Calu3 (cell line): ENCODE data around the gene EXOC6B. TPM values are rescaled to one million over a fixed set of nuclear protein-coding genes. Genes with fewer than 3 reads are reported as not detected.

Experiments used
- BruUV-seq: library from RNA; stranded (reverse); fragments of 400-500 nt; replicated peaks from 2 replicates; lab custom pipeline; 2021; lab: Mats Ljungman, UMichigan
- CTCF ChIA-PET: fragments of 300-600 bp; sonication (Branson Sonifier 250); formaldehyde crosslinking; loops from one replicate; lab custom pipeline; 2022; ENCODE audit warnings: antibody characterized with exemption; lab: Charles Lee
- DNase-seq: peaks from one replicate; pipeline ENCODE4 v3.0.0; 2022
- H3K27ac Mint-ChIP-seq: one replicate; pipeline ENCODE4 v1.8.0; 2022; ENCODE audit warnings: mixed read lengths; ENCODE audit not compliant: unreplicated experiment
- H3K27me3 Mint-ChIP-seq: one replicate; pipeline ENCODE4 v1.8.0; 2022; ENCODE audit warnings: mixed read lengths; ENCODE audit not compliant: unreplicated experiment
- H3K36me3 Mint-ChIP-seq: one replicate; pipeline ENCODE4 v1.8.0; 2022; ENCODE audit warnings: mild to moderate bottlenecking, moderate library complexity, mixed read lengths; ENCODE audit not compliant: insufficient read depth, unreplicated experiment
- H3K4me1 Mint-ChIP-seq: one replicate; pipeline ENCODE4 v1.8.0; 2022; ENCODE audit warnings: mild to moderate bottlenecking, low read depth, mixed read lengths; ENCODE audit not compliant: unreplicated experiment
- H3K4me3 Mint-ChIP-seq: one replicate; pipeline ENCODE4 v1.8.0; 2022; ENCODE audit warnings: mild to moderate bottlenecking, low read depth, moderate library complexity, mixed read lengths; ENCODE audit not compliant: unreplicated experiment
- H3K9me3 Mint-ChIP-seq: one replicate; pipeline ENCODE4 v1.8.0; 2022; ENCODE audit warnings: low read depth, mixed read lengths; ENCODE audit not compliant: unreplicated experiment
- CTCF ChIP-seq: fragments of 200-600 bp; IDR thresholded peaks from one replicate; pipeline ENCODE4 v1.8.0; 2022; ENCODE audit warnings: antibody characterized with exemption; ENCODE audit not compliant: unreplicated experiment
- intact Hi-C: fragments of 100-400 bp; cut with micrococcal nuclease; formaldehyde crosslinking; loops from one replicate; pipeline ENCODE4 v1.10.0; 2022; ENCODE audit not compliant: unreplicated experiment
- total RNA-seq: library from RNA; stranded (reverse); gene quantifications from 2 replicates; pipeline ENCODE4 v1.2.3, GENCODE V29; 2022

The EXOC6B gene
- total RNA-seq, 1 experiment from 2014 or later: 26.6 TPM

GRCh38 chr2:72130659-72131360, 695.0 kb downstream of the EXOC6B start:
- H3K36me3 Mint-ChIP-seq: no peaks in the 10 kb centered on the region
- no TSS peak for BruUV-seq
- no peak overlapping the region for H3K27ac Mint-ChIP-seq
- H3K9me3 Mint-ChIP-seq: no peaks in the 10 kb centered on the region
- no peaks in the 10 kb centered on the region for H3K4me1 Mint-ChIP-seq
- H3K4me3 Mint-ChIP-seq: no peak overlapping the region
- intact Hi-C loops: no loop called here
- CTCF ChIA-PET: no interaction called here
- TF ChIP-seq CTCF: no peak
- H3K27me3 Mint-ChIP-seq: peaks cover 33% of the 10 kb centered on the region
- no peak for DNase-seq

- no peaks in the 10 kb centered on the region for H3K36me3 Mint-ChIP-seq
- H3K9me3 Mint-ChIP-seq: no peaks in the 10 kb centered on the region
- DNase-seq: no peak
- no peak overlapping the region for H3K4me3 Mint-ChIP-seq
- intact Hi-C loops: no loop called here
- TF ChIP-seq CTCF: no peak
- no TSS peak for BruUV-seq
- H3K27ac Mint-ChIP-seq: no peak overlapping the region
- CTCF ChIA-PET: interaction anchor here (0.7 to 0.9 kb wide), 2 partner anchors 206 to 569 kb away, joined by 3 read pairs; no protein-coding TSS in a partner anchor
- H3K4me1 Mint-ChIP-seq: no peaks in the 10 kb centered on the region
- H3K27me3 Mint-ChIP-seq: peaks cover 34% of the 10 kb centered on the region
Observed at GRCh38 chr2:72129681-72130340, 696.0 kb downstream of the EXOC6B start.

GRCh38 chr2:72128843-72129227, 697.0 kb downstream of the EXOC6B start:
- CTCF ChIA-PET: interaction anchor here (0.9 kb wide), 1 partner anchor 205 kb away, joined by 3 read pairs; no protein-coding TSS in a partner anchor
- H3K4me1 Mint-ChIP-seq: no peaks in the 10 kb centered on the region
- no peak for DNase-seq
- no peaks in the 10 kb centered on the region for H3K9me3 Mint-ChIP-seq
- no peak overlapping the region for H3K4me3 Mint-ChIP-seq
- no TSS peak for BruUV-seq
- no peaks in the 10 kb centered on the region for H3K36me3 Mint-ChIP-seq
- no peak for TF ChIP-seq CTCF
- no peak overlapping the region for H3K27ac Mint-ChIP-seq
- intact Hi-C loops: no loop called here
- peaks cover 34% of the 10 kb centered on the region for H3K27me3 Mint-ChIP-seq

- Mint-ChIP-seq H3K4me1 (no peaks in the 10 kb centered on the region), H3K36me3 (no peaks in the 10 kb centered on the region), H3K27me3 (peaks cover 35% of the 10 kb centered on the region), H3K4me3 (no peak overlapping the region), H3K27ac (no peak overlapping the region), H3K9me3 (no peaks in the 10 kb centered on the region)
- CTCF ChIA-PET: interaction anchor here (0.5 kb wide), 1 partner anchor 618 kb away, joined by 3 read pairs; no protein-coding TSS in a partner anchor
- intact Hi-C loops: no loop called here
- no TSS peak for BruUV-seq
- TF ChIP-seq CTCF: no peak
- no peak for DNase-seq
Observed at GRCh38 chr2:72128059-72128842, 697.6 kb downstream of the EXOC6B start.
